ENCODE data around the gene OTP. TPM values are rescaled to one million over a fixed set of nuclear protein-coding genes. Genes with fewer than 3 reads are reported as not detected.

OTP gene
- total RNA-seq, 1 experiment from 2014 or later: 0.05 TPM

DNA sequence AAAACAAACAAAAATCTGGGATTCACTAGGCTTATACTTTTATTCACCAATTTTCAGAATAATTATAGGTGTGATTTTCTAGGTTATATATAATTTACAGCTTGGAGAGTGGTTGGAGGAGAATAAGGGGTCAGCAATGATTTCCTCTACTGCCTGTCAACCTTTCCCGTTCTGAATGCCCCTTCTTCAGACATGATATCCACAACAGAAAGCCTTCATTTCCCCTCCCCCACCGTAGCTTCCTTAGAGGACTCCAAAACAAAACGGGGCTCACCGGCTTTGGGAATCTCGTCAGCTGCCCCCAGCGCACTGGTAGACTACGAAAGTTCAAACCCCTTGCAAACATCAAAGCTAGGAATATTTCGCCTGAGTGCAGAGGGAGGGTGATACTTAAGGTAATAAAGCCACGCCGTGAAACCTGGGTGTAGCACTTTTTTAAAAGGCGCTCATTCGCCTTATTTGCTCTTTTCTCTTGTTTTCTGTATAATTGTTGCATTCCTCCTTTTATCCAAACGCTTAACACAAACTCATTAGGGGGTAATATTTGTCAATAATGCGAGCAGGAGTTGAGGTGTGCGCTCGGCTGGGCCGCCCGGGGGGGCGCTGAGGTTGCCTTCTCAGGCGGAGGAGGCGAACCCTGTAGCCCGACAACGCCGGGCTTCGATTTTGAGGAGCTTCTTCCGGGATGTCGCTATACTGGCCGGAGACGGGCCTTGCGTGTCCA lies 2.4 kb downstream of the OTP start:
- no peak for ATAC-seq
- BruUV-seq (replicated peaks): no TSS peak
- TF ChIP-seq TCF7L2 (IDR thresholded peaks at IDR 0.05; ENCODE audit: low read depth, low read length): no peak
- TF ChIP-seq POLR2AphosphoS5 (IDR thresholded peaks at IDR 0.05; ENCODE audit: low read depth, low read length): no peak
- TF ChIP-seq SIN3A (IDR thresholded peaks at IDR 0.05; ENCODE audit: borderline replicate concordance, insufficient read depth, low read depth, low read length): no peak
- no peak for TF ChIP-seq CTCF (IDR thresholded peaks at IDR 0.05)
- TF ChIP-seq REST (IDR thresholded peaks at IDR 0.05; ENCODE audit: insufficient read depth in 1 of 2, low read depth in 2 of 2, low read length in 1 of 2): no peak; a peak in 1 of 4 replicates
- intact Hi-C loops (cut with micrococcal nuclease; ENCODE audit: unreplicated experiment): no loop called here
- Histone ChIP-seq H3K4me3 (ENCODE audit: low read depth in 2 of 2, low read length in 2 of 2) (no peak overlapping the region), H3K4me1 (ENCODE audit: control insufficient read depth, insufficient read depth, low read length) (no peaks in the 10 kb centered on the region), H3K27me3 (ENCODE audit: control insufficient read depth, insufficient read depth, low read length) (peaks cover 29% of the 10 kb centered on the region), H3K36me3 (ENCODE audit: control insufficient read depth, insufficient read depth, low read length) (no peaks in the 10 kb centered on the region), H3K9me3 (ENCODE audit: control insufficient read depth, insufficient read depth, low read depth, low read length) (no peaks in the 10 kb centered on the region), H3K27ac (ENCODE audit: low read length) (no peak overlapping the region)
- in situ Hi-C loops (cut with HindIII; ENCODE audit: low pct_unique_long_range_greater_than_20kb, low sequenced_read_pairs): no loop called here
- DNase-seq (ENCODE audit: low read depth, low spot score): no peak
- CTCF ChIA-PET: interaction anchor here (0.7 kb wide), 1 partner anchor 18 kb away, joined by 3 read pairs; no protein-coding TSS in a partner anchor
- POLR2A ChIA-PET: no interaction called here

DNA sequence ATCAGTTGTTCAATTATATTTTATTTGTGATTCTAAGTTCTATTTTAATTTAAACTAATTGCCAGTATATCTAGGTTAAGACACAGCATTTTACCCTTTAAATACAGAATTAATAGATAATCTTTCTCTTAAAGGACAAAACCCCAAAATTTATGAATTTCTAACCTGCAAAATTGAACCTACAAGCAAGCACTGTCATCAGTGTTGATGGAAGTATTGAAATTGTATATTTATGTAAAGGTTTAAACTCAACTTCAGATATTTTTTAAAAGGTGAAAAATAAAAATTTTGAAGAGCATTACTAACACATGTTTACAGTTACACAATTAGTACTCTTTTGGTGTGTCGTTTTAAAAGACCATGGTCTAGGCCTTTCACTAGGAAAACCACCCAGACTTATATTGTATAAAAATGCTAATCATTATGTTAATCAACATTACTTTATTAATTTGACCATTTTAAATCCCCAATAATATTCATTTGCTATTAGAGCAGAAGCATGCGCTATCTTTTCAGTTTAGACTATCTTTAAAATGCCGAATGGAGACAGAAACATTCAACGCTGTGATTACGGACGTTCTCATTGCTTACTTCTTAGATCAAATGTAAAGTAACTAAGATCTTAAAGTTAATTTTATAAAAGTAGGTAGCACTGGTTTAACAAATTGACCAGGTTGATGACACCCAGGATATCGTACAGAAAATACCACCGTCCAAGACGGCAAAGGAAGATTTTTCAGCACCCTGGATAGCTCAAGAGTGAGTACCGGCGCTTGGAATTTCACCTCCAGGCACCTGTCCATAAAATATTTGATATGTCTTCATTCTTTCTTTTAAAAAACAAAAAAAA lies 3.2 kb downstream of the OTP start:
- intact Hi-C loops (cut with micrococcal nuclease; ENCODE audit: unreplicated experiment) (no loop called here), in situ Hi-C loops (cut with HindIII; ENCODE audit: low pct_unique_long_range_greater_than_20kb, low sequenced_read_pairs) (no loop called here)
- Histone ChIP-seq H3K27me3 (ENCODE audit: control insufficient read depth, insufficient read depth, low read length) (peaks cover 29% of the 10 kb centered on the region), H3K4me1 (ENCODE audit: control insufficient read depth, insufficient read depth, low read length) (no peaks in the 10 kb centered on the region), H3K9me3 (ENCODE audit: control insufficient read depth, insufficient read depth, low read depth, low read length) (no peaks in the 10 kb centered on the region), H3K36me3 (ENCODE audit: control insufficient read depth, insufficient read depth, low read length) (no peaks in the 10 kb centered on the region), H3K4me3 (ENCODE audit: low read depth in 2 of 2, low read length in 2 of 2) (no peak overlapping the region), H3K27ac (ENCODE audit: low read length) (no peak overlapping the region)
- TF ChIP-seq REST (IDR thresholded peaks at IDR 0.05; ENCODE audit: insufficient read depth in 1 of 2, low read depth in 2 of 2, low read length in 1 of 2) (peak; percentile 84 to 92), POLR2AphosphoS5 (IDR thresholded peaks at IDR 0.05; ENCODE audit: low read depth, low read length) (no peak)
- BruUV-seq (replicated peaks): no TSS peak
- DNase-seq (ENCODE audit: low read depth, low spot score) (no peak), ATAC-seq (no peak)
- POLR2A ChIA-PET: no interaction called here
- CTCF ChIA-PET: interaction anchor here (0.7 kb wide), 1 partner anchor 17 kb away, joined by 3 read pairs; no protein-coding TSS in a partner anchor
